Testis (tissue), 3 donors: ENCODE results near the gene IL2RG. TPM values are rescaled to one million over a fixed set of nuclear protein-coding genes. Genes with fewer than 3 reads are reported as not detected.
A peak's percentile ranks its signal among the peaks of the same experiment; 100 is the strongest.

Experiments used
- DNase-seq: peaks from one replicate; pipeline ENCODE4 v3.0.0-alpha.2; 2019
- H3K27ac ChIP-seq, 2 donors: fragments of 200-600 bp; sonication (generic); one replicate each; pipeline ENCODE4 v1.5.1; 2019
- H3K27me3 ChIP-seq: fragments of 200-600 bp; sonication (generic); one replicate; pipeline ENCODE4 v1.5.1; 2019
- H3K36me3 ChIP-seq: fragments of 200-600 bp; sonication (generic); one replicate; pipeline ENCODE4 v1.5.1; 2017; ENCODE audit warnings: low read depth; ENCODE audit errors: missing control alignments
- H3K4me1 ChIP-seq: fragments of 200-600 bp; sonication (generic); one replicate; pipeline ENCODE4 v1.5.1; 2019
- H3K4me3 ChIP-seq, 2 donors: fragments of 200-600 bp; sonication (generic); one replicate each; pipeline ENCODE4 v1.5.1; 2017 to 2019
- H3K9me3 ChIP-seq: fragments of 200-600 bp; sonication (generic); one replicate; pipeline ENCODE4 v1.5.1; 2017
- POLR2A ChIP-seq: fragments of 450-650 bp; IDR thresholded peaks from one replicate; pipeline ENCODE4 v1.6.1; 2017; ENCODE audit warnings: antibody characterized with exemption, mild to moderate bottlenecking, moderate library complexity
- WGBS, 2 donors: methylation state at CpG; one replicate each; pipeline ENCODE4 v1.1.5; 2018; 5-methylcytosine and 5-hydroxymethylcytosine counted together
- intact Hi-C: fragments of 100-400 bp; cut with DNase I; formaldehyde crosslinking; loops from one replicate; pipeline ENCODE4 v1.15.1; 2023; ENCODE audit warnings: low total_unique reads
- polyA plus RNA-seq: library from polyadenylated mRNA; stranded (reverse); fragments of 350-450 nt; fragmentation: Illumina TruSeq; extraction: RNeasy Lipid Tissue Mini Kit (QIAGEN cat#74804); gene quantifications from one replicate; pipeline ENCODE4 v1.2.3, GENCODE V29; 2014; ENCODE audit warnings: low read depth, low replicate concordance; ENCODE audit not compliant: insufficient read depth
- total RNA-seq, 2 donors: library from RNA; depleted of rRNA; stranded (reverse); fragments of >200 nt; gene quantifications; one replicate each; pipeline ENCODE4 v1.2.3, GENCODE V29; 2016
- TF ChIP-seq, protein P1 (sequence below), 3 experiments: fragments of 450-650 bp in 2 of 3; fragments of 200-600 bp in 1 of 3; sonication (generic) in 1 of 3; IDR thresholded peaks; one replicate each; pipeline ENCODE4 v1.5.1; 2016 to 2019; ENCODE audit warnings: antibody characterized with exemption in 3 of 3, mild to moderate bottlenecking in 2 of 3, moderate library complexity in 1 of 3

The IL2RG gene
- total and polyA plus RNA-seq, 3 donors from 2014 or later, result 1.7 to 7.7 (median 6.8) TPM

DNA sequence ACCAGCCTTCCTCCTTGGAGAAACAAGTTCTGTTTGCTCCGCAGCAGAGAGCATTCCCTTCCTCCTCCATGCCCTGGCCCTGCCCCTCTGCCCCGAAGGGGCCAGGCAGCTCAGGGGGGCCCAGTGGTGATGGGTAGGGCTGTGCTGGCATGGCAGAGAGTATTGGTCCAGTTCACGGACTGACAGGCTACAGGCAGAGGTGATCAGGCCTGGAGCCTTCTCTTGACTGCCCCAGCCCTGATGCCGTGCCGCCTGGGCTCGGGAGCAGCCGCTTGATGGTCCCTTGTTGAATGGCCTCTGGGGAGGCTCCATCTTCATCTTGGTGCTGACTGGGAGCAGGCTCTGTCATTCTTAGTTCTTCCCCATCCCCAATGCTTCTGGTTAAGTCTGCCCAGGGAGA is 42.8 kb upstream of the IL2RG start:
- H3K27me3 ChIP-seq, result no peaks in the 10 kb centered on the region
- H3K4me1 ChIP-seq, result no peaks in the 10 kb centered on the region
- 97% methylated on average over 5 of the region's 7 CpGs for WGBS, 2 donors
- no peaks in the 10 kb centered on the region for H3K36me3 ChIP-seq
- TF ChIP-seq, protein P1, sequence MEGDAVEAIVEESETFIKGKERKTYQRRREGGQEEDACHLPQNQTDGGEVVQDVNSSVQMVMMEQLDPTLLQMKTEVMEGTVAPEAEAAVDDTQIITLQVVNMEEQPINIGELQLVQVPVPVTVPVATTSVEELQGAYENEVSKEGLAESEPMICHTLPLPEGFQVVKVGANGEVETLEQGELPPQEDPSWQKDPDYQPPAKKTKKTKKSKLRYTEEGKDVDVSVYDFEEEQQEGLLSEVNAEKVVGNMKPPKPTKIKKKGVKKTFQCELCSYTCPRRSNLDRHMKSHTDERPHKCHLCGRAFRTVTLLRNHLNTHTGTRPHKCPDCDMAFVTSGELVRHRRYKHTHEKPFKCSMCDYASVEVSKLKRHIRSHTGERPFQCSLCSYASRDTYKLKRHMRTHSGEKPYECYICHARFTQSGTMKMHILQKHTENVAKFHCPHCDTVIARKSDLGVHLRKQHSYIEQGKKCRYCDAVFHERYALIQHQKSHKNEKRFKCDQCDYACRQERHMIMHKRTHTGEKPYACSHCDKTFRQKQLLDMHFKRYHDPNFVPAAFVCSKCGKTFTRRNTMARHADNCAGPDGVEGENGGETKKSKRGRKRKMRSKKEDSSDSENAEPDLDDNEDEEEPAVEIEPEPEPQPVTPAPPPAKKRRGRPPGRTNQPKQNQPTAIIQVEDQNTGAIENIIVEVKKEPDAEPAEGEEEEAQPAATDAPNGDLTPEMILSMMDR (IDR thresholded peaks at IDR 0.05), result no peak
- TF ChIP-seq POLR2A, result no peak
- no peak overlapping the region for H3K27ac ChIP-seq
- no peaks in the 10 kb centered on the region for H3K9me3 ChIP-seq
- DNase-seq, result no peak
- intact Hi-C loops, result no loop called here
- no peak overlapping the region for H3K4me3 ChIP-seq

DNA sequence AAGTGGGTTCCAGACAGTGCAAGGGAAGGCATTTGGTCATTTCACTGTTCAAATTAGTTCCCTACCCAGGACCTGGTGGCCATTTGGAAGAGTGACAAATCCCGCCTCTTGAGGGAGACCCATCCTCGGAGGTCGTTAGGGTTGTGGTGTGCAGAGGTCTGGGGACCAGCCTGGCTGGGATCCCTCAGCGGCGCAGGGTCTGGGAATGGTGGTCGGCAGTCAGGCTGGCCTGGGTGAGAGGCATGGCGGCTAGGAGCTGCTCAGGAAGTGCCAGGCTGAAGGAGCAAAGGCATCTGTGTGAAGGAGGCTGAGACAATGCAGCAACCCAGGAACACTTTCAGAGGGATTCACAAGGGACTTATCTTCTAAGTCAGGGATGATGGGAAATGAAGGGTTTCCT is 40.0 kb upstream of the IL2RG start:
- no peaks in the 10 kb centered on the region for H3K4me1 ChIP-seq
- no peak overlapping the region for H3K4me3 ChIP-seq
- 68 to 76% methylated on average over 3 to 7 of the region's 7 CpGs for WGBS, 2 donors
- H3K9me3 ChIP-seq, result no peaks in the 10 kb centered on the region
- TF ChIP-seq, protein P1 (IDR thresholded peaks at IDR 0.05), result no peak
- TF ChIP-seq POLR2A, result no peak
- no peak for DNase-seq
- intact Hi-C loops, result no loop called here
- H3K27me3 ChIP-seq, result no peaks in the 10 kb centered on the region
- no peak overlapping the region for H3K27ac ChIP-seq
- H3K36me3 ChIP-seq, result no peaks in the 10 kb centered on the region

DNA sequence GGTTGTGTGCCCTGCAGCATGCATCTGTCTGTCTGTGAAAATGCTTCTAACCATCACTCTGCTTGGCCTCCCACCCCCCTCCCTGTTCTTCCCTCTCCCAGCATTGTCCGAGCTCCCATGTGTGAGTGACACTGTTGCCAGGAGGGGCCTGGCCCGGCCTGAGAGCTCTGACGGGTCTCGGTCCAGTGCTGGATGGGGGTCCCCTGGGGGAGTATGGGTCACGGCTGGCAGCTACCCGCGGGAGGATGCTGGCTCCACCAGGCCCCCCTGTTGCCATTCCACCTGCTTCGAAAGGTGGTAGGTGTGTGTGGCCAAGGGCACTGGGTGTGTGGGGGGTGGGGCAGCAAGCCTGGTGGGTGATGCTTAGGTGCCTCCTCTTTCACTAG is 36.9 kb upstream of the IL2RG start:
- H3K4me1 ChIP-seq, result no peaks in the 10 kb centered on the region
- H3K27ac ChIP-seq, result no peak overlapping the region
- H3K9me3 ChIP-seq, result no peaks in the 10 kb centered on the region
- WGBS, 2 donors, result 77% methylated on average over 8 of the region's 8 CpGs; no CpG with 5 or more reads in 1 of the 2 donors
- TF ChIP-seq, protein P1 (IDR thresholded peaks at IDR 0.05), result no peak
- no peak for TF ChIP-seq POLR2A
- DNase-seq, result no peak
- intact Hi-C loops, result no loop called here
- no peaks in the 10 kb centered on the region for H3K36me3 ChIP-seq
- H3K27me3 ChIP-seq, result no peaks in the 10 kb centered on the region
- H3K4me3 ChIP-seq, result no peak overlapping the region

DNA sequence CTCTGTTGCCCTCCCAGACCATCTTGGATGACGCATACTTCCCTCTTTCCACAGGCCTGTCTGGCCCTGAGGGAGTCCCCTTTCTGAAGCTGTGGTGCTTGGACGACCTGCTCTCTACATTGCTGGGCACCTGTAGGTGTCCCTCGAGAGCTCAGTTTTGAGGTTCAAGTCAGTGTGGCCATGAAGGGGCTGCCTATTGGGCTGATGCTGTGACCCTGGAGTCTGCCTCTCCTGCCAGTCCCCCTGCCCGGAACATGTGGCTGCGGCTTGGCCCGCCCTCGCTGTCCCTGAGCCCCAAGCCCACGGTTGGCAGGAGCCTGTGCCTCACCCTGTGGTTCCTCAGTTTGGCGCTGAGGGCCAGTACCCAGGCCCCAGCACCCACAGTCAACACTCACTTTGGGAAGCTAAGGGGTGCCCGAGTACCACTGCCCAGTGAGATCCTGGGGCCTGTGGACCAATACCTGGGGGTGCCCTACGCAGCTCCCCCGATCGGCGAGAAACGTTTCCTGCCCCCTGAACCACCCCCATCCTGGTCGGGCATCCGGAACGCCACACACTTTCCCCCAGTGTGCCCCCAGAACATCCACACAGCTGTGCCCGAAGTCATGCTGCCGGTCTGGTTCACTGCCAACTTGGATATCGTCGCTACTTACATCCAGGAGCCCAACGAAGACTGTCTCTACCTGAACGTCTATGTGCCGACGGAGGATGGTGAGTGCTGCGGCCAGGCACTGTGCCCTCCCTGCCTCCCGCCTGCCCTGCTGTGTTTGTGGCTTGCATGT is 36.3 kb upstream of the IL2RG start:
- Histone ChIP-seq H3K36me3 (no peaks in the 10 kb centered on the region), H3K27ac (no peak overlapping the region), H3K9me3 (no peaks in the 10 kb centered on the region), H3K27me3 (no peaks in the 10 kb centered on the region), H3K4me1 (no peaks in the 10 kb centered on the region), H3K4me3 (no peak overlapping the region)
- intact Hi-C loops, result no loop called here
- TF ChIP-seq, protein P1 (IDR thresholded peaks at IDR 0.05), result no peak
- TF ChIP-seq POLR2A, result no peak
- WGBS, 2 donors, result 81 to 84% methylated on average over 14 to 25 of the region's 28 CpGs
- DNase-seq, result no peak

DNA sequence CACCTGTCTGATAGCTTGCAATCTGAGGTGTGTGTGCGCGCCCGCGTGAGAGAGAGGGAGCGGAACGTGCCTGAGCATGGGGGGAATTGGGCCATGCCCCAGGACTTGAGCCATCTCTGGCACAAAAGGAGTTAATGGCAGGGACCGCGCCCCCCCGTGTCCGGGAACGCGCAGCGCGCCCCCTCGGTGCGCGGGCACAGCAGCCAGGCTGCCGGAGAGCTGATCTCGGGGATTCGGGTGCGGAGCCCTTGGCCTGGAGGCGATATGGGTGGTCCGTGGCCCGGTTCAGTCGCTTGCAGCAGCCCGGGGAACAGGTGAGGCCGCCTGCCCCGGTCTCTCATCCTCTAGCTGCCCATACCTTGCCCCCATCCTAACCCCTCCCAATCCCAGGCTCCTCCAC is 33.3 kb upstream of the IL2RG start, which contains the start of gene NLGN3:
NLGN3 (plus strand) TSS at position 191 of the 400 bp plus-strand sequence. CDS start 2,909 bp downstream, outside the sequence.
- Histone ChIP-seq H3K4me3 (peak within 1 kb of the TSS; percentile 15 to 26), H3K36me3 (no peaks in the 10 kb centered on the region), H3K27me3 (no peaks in the 10 kb centered on the region), H3K9me3 (no peaks in the 10 kb centered on the region), H3K4me1 (no peaks in the 10 kb centered on the region), H3K27ac (no peak within 1 kb of the TSS)
- TF ChIP-seq, protein P1 (IDR thresholded peaks at IDR 0.05), result no peak
- TF ChIP-seq POLR2A, result no peak
- DNase-seq, result peak; percentile 20
- intact Hi-C loops, result no loop called here
- 5% methylated on average over 4 of the region's 28 CpGs; no CpG with 5 or more reads in 1 of the 2 donors for WGBS, 2 donors
